Gastroesophageal sphincter (tissue), 4 donors: ENCODE results near the gene ALDOA. TPM values are rescaled to one million over a fixed set of nuclear protein-coding genes. Genes with fewer than 3 reads are reported as not detected.

Source experiments
- ATAC-seq: fragments of 150-250 bp; one replicate; pipeline ENCODE4 v1.9.1; 2016; ENCODE audit warnings: mild to moderate bottlenecking, moderate library complexity
- H3K27ac ChIP-seq, 4 donors: fragments of 200-600 bp; sonication (generic) in 3 of 4; 1 replicate in 3 of 4; 2 replicates in 1 of 4; pipeline ENCODE4 v1.5.1; 2016 to 2019
- H3K27me3 ChIP-seq: fragments of 200-600 bp; sonication (generic); one replicate; pipeline ENCODE4 v1.5.1; 2019
- H3K36me3 ChIP-seq, 2 donors: fragments of 200-600 bp; sonication (generic); one replicate each; pipeline ENCODE4 v1.5.1; 2019; ENCODE audit warnings: control low read depth in 1 of 2
- H3K4me1 ChIP-seq, 3 donors: fragments of 200-600 bp; sonication (generic); 1 replicate in 2 of 3; 2 replicates in 1 of 3; pipeline ENCODE4 v1.5.1; 2016 to 2019; ENCODE audit warnings: control low read depth in 2 of 3
- H3K4me3 ChIP-seq, 2 donors: fragments of 200-600 bp; sonication (generic); one replicate each; pipeline ENCODE4 v1.5.1; 2019; ENCODE audit warnings: mild to moderate bottlenecking in 1 of 2, moderate library complexity in 1 of 2
- H3K9me3 ChIP-seq, 3 donors: fragments of 200-600 bp; sonication (generic); one replicate each; pipeline ENCODE4 v1.5.1; 2017 to 2019; ENCODE audit warnings: control low read depth in 2 of 3
- CTCF ChIP-seq, 4 experiments: fragments of 200-600 bp in 2 of 4; fragments of 450-650 bp in 2 of 4; sonication (generic) in 1 of 4; IDR thresholded peaks; one replicate each; pipeline ENCODE4 v1.5.1; 2017 to 2019; ENCODE audit warnings: antibody characterized with exemption in 4 of 4, mild to moderate bottlenecking in 2 of 4, moderate library complexity in 2 of 4
- EP300 ChIP-seq: sonication (generic); formaldehyde crosslinking; IDR thresholded peaks from one replicate; pipeline ENCODE4 v1.6.1; 2017; ENCODE audit warnings: antibody characterized with exemption, mild to moderate bottlenecking
- POLR2A ChIP-seq, 2 donors: fragments of 450-650 bp; IDR thresholded peaks; one replicate each; pipeline ENCODE4 v1.6.1; 2017; ENCODE audit warnings: antibody characterized with exemption in 2 of 2, mild to moderate bottlenecking in 2 of 2, moderate library complexity in 1 of 2
- POLR2AphosphoS5 ChIP-seq: sonication (generic); formaldehyde crosslinking; IDR thresholded peaks from one replicate; pipeline ENCODE4 v1.6.1; 2017; ENCODE audit warnings: antibody characterized with exemption
- WGBS, 2 donors: methylation state at CpG; one replicate each; pipeline ENCODE4 v1.1.5; 2018; ENCODE audit warnings: low coverage in 1 of 2; 5-methylcytosine and 5-hydroxymethylcytosine counted together
- total RNA-seq, 4 donors: library from RNA; depleted of rRNA; stranded (reverse); fragments of >200 nt; gene quantifications; one replicate each; pipeline ENCODE4 v1.1.0, GENCODE V29; 2016

ALDOA gene
- total RNA-seq, 4 donors from 2014 or later = 1,018 to 1,914 (median 1,258) TPM

DNA sequence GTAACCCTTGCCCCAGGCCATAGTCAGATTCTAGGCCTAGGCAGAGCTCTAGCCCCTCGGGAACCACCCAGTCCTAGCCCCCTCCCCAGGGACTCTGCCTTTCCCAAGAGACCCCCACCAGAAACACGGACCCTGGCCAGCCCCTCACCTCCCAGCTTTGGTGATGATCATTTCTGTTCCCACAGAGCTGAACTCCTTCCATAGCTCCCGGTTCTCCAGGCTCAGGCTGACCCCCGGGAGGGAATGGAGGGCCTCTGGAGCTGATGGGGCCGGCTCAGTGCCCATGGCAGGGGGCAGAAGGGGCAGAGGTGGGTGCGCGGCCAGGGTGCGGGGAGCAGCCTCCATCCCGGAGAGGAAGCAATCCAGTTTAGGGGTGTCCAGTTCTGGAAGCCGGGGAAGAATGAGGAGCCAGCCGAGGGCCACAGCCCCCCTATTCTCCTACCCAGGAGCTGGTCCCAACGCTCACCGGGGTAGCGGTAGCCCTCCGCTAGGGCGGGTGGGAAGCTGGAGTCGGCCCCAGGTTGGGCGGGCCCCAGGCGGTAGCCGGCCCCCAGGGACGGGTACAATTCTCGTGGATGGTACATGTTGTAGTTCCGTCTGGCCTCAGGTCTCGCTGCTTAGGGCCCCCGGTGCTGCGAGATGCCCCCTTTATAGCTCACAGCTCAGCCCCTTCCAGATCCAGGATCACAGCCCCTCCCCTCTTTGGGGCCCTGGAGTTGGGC lies 25.2 kb downstream of the ALDOA start:
- TF ChIP-seq EP300 (no peak), CTCF (IDR thresholded peaks at IDR 0.05) (no peak)
- Histone ChIP-seq H3K27ac (peak overlapping the region in 3 of 4 donors; percentile 84 to 97 (median 94)), H3K4me3 (peak overlapping the region in 1 of 2 donors; percentile 61), H3K27me3 (no peaks in the 10 kb centered on the region), H3K36me3 (peaks cover 0 to 26% of the 10 kb centered on the region in 2 donors), H3K4me1 (peaks cover 3 to 59% (median 32%) of the 10 kb centered on the region in 3 donors), H3K9me3 (no peaks in the 10 kb centered on the region)
- no peak for ATAC-seq
- 91% methylated on average over 4 of the region's 26 CpGs; no CpG with 5 or more reads in 1 of the 2 donors for WGBS, 2 donors

DNA sequence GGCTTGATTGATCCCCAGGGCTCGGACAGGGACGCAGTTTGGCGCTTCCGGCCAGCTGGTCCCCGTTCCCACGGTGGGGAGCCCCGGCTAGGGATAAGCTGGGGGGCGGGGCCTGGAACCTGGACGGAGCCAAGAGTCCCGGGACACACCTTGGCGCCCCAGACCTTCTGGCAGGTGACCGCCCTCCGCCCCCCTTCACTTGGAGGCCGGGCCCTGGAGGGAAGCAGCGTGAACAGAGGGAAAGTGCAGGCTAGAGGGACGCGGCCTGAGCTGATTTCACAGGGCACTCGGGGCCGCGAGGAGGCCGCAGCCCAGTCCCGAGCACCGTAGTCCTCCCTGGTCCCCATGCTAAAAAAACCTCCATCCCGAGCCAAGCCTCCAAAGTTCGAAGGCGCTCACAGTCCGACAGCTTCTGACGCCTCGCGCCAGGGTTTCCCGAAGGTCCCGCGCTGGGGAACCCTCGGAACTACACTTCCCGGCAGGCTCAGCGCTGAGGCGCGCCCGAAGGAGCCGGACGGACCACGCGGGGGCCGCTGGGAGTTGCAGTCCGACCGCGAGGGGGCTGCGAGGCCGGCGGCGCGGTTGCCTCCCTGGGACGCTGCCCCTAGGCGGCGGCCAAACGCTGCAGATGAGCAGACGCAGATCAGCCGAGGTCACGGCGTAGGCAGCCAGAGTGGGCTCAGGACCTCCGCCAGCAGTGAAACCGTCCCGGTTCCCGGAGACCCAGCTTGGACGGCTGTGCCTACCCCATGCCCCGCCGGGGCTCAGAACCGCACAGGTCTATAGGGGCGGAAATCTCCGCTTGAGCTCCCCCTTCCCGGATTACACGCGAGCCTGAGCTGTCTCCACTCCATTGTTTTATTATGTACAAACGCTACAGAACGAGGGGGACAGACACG lies 26.2 kb downstream of the ALDOA start, which contains the start of gene TBX6:
Gene TBX6 (minus strand): TSS at position 451 of the 899 bp plus-strand sequence. CDS start 731 bp downstream, outside the sequence.
- peak; percentile 91 for ATAC-seq
- Histone ChIP-seq H3K36me3 (peaks cover 0 to 24% of the 10 kb centered on the region in 2 donors), H3K27ac (peak within 1 kb of the TSS; percentile 39 to 97 (median 89)), H3K27me3 (no peaks in the 10 kb centered on the region), H3K4me3 (peak within 1 kb of the TSS; percentile 25 to 61), H3K4me1 (peaks cover 3 to 56% (median 34%) of the 10 kb centered on the region in 3 donors), H3K9me3 (peaks cover 0 to 3% (median 0%) of the 10 kb centered on the region in 3 donors)
- TF ChIP-seq EP300 = no peak
- TF ChIP-seq POLR2A (IDR thresholded peaks at IDR 0.05) = peak; percentile 37
- TF ChIP-seq POLR2AphosphoS5 = peak; percentile 56
- peak in 3 of 4 experiments; percentile 83 to 99 (median 99) for TF ChIP-seq CTCF (IDR thresholded peaks at IDR 0.05)
- WGBS, 2 donors = 0% methylated on average over 1 of the region's 76 CpGs; no CpG with 5 or more reads in 1 of the 2 donors

DNA sequence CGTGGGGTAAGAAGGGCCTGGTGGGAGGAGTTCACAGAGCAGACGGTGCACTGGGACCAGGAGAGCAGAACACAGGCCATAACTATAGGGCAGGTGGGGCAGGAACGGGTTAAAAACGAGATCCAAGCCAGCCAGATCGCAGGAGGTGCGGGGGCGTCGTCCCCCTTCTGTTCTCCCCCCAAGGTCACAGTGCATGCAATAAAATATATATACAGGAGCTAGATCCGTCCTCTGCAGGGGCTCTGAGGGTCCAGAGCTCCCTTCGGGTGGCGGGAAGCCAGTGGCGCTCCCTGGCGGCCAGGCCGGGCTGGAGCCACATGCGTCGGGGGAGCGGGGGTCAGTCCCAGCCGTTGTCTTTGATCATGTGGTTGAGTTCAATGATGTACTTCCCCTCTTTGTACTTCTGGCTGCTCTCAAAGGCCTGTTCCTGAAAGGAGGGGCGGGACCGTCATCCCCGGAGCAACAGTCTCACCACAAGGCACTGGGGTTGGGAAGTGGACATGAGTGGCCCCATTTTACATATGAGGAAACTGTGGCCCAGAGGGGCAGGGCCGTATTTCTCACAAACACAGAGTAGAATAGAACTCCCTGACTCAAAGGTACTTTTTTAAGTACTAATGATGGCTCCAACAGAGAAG lies 26.9 kb downstream of the ALDOA start:
- ATAC-seq = peak; percentile 48
- H3K4me3 ChIP-seq = peak overlapping the region; percentile 17 to 61
- no peaks in the 10 kb centered on the region for H3K27me3 ChIP-seq
- peak in 3 of 4 experiments; percentile 47 to 67 (median 66) for TF ChIP-seq CTCF (IDR thresholded peaks at IDR 0.05)
- TF ChIP-seq EP300 = no peak
- TF ChIP-seq POLR2A (IDR thresholded peaks at IDR 0.05) = peak in 1 of 2 donors; percentile 31
- TF ChIP-seq POLR2AphosphoS5 = peak; percentile 51
- H3K9me3 ChIP-seq = peaks cover 0 to 11% (median 0%) of the 10 kb centered on the region in 3 donors
- H3K27ac ChIP-seq = peak overlapping the region; percentile 39 to 97 (median 89)
- H3K36me3 ChIP-seq = peaks cover 0 to 24% of the 10 kb centered on the region in 2 donors
- H3K4me1 ChIP-seq = peaks cover 3 to 58% (median 34%) of the 10 kb centered on the region in 3 donors
- WGBS, 2 donors = 0 to 27% methylated on average over 6 to 10 of the region's 22 CpGs

DNA sequence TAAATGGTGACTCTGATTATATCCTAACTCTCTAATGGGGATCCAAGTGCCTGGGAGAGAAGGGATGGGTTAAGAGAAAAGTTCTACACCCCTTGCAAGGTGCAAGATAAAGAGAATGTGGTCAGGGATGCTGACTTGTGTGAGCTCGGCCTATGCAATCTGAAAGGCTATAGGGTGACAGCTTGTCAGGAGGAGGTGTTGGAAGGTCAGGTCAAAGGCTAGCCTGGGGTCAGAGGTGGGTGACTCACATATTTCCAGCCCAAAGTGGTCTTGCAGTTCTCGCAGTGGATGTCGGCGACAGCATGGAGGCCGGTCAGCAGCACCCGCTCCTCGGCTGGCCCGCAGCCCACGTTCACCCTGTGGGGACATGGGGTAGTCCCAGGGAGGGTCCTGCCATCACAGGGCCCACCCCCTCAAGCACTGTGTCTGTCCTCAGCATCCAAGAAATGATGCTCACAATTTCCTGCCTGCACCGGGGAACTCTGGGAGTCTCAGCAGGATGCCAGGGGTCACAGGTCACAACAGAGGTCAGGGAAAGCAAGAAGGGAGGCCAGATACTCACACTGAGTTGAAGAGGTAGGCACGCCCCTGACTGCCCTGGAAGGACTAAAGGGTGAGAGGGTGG lies 29.1 kb downstream of the ALDOA start:
- H3K36me3 ChIP-seq = peaks cover 0 to 24% of the 10 kb centered on the region in 2 donors
- TF ChIP-seq CTCF (IDR thresholded peaks at IDR 0.05) (no peak), POLR2A (IDR thresholded peaks at IDR 0.05) (no peak), EP300 (no peak), POLR2AphosphoS5 (no peak)
- H3K9me3 ChIP-seq = peaks cover 0 to 19% (median 0%) of the 10 kb centered on the region in 3 donors
- H3K27ac ChIP-seq = peak overlapping the region; percentile 89 to 98 (median 96)
- WGBS, 2 donors = 71 to 74% methylated on average over 1 to 2 of the region's 11 CpGs
- ATAC-seq = no peak
- peaks cover 3 to 58% (median 34%) of the 10 kb centered on the region in 3 donors for H3K4me1 ChIP-seq
- no peaks in the 10 kb centered on the region for H3K27me3 ChIP-seq
- H3K4me3 ChIP-seq = peak overlapping the region; percentile 86 to 96
